HEK293T (cell line): ENCODE results near the gene DNAAF9.

Experiments used
- CTCF ChIA-PET: fragments of 350-600 bp; formaldehyde crosslinking; extraction: SDS; loops from one replicate; lab custom pipeline; 2021; ENCODE audit warnings: antibody characterized with exemption, inconsistent platforms; lab: Yijun Ruan, JAX
- POLR2A ChIA-PET: fragments of 350-600 bp; formaldehyde crosslinking; extraction: SDS; loops from one replicate; lab custom pipeline; 2020; ENCODE audit warnings: antibody characterized with exemption, inconsistent platforms; lab: Yijun Ruan, JAX
- DNase-seq: peaks from one replicate; pipeline ENCODE4 v3.0.0; 2012; ENCODE audit warnings: mixed read lengths; ENCODE audit errors: extremely low spot score
- ARNT ChIP-seq: fragments of 450-650 bp; IDR thresholded peaks from 2 replicates; pipeline ENCODE4 v1.6.1; 2017; ENCODE audit warnings: mild to moderate bottlenecking
- BHLHE40 ChIP-seq: fragments of 450-650 bp; IDR thresholded peaks from 2 replicates; pipeline ENCODE4 v1.6.1; 2016; ENCODE audit warnings: mild to moderate bottlenecking, moderate library complexity, borderline replicate concordance
- CTBP1 ChIP-seq: fragments of 450-650 bp; IDR thresholded peaks from 2 replicates; pipeline ENCODE4 v1.6.1; 2016; ENCODE audit warnings: borderline replicate concordance
- ELF4 ChIP-seq: fragments of 450-650 bp; IDR thresholded peaks from 2 replicates; pipeline ENCODE4 v1.6.1; 2017; ENCODE audit warnings: antibody characterized with exemption
- FOXA1 ChIP-seq: fragments of 450-650 bp; IDR thresholded peaks from 2 replicates; pipeline ENCODE4 v1.6.1; 2016; ENCODE audit warnings: mild to moderate bottlenecking
- FOXK2 ChIP-seq: fragments of 450-650 bp; IDR thresholded peaks from 2 replicates; pipeline ENCODE4 v1.6.1; 2016; ENCODE audit warnings: mild to moderate bottlenecking
- FOXM1 ChIP-seq: fragments of 450-650 bp; IDR thresholded peaks from 2 replicates; pipeline ENCODE4 v1.6.1; 2017; ENCODE audit warnings: mild to moderate bottlenecking, borderline replicate concordance
- HDGF ChIP-seq: fragments of 450-650 bp; IDR thresholded peaks from 2 replicates; pipeline ENCODE4 v1.6.1; 2017; ENCODE audit warnings: antibody characterized with exemption, borderline replicate concordance
- L3MBTL2 ChIP-seq: fragments of 450-650 bp; conservative IDR thresholded peaks from 2 replicates; pipeline ENCODE4 v1.6.1; 2016; ENCODE audit warnings: mild to moderate bottlenecking
- LEF1 ChIP-seq: fragments of 450-650 bp; IDR thresholded peaks from 2 replicates; pipeline ENCODE4 v1.6.1; 2017; ENCODE audit warnings: mild to moderate bottlenecking, borderline replicate concordance
- NFRKB ChIP-seq: fragments of 450-650 bp; IDR thresholded peaks from 2 replicates; pipeline ENCODE4 v1.6.1; 2016; ENCODE audit warnings: mild to moderate bottlenecking, moderate library complexity
- PKNOX1 ChIP-seq: fragments of 450-650 bp; IDR thresholded peaks from 2 replicates; pipeline ENCODE4 v1.6.1; 2016
- SP1 ChIP-seq: fragments of 450-650 bp; IDR thresholded peaks from 2 replicates; pipeline ENCODE4 v1.6.1; 2017
- SUZ12 ChIP-seq: fragments of 450-650 bp; IDR thresholded peaks from 2 replicates; pipeline ENCODE4 v1.6.1; 2016; ENCODE audit warnings: mild to moderate bottlenecking
- TARDBP ChIP-seq: fragments of 450-650 bp; IDR thresholded peaks from 2 replicates; pipeline ENCODE4 v1.6.1; 2016
- ZNF384 ChIP-seq: fragments of 450-650 bp; IDR thresholded peaks from 2 replicates; pipeline ENCODE4 v1.6.1; 2016

The DNAAF9 gene

GRCh38 chr20:3407771-3408637 lies 535 bp upstream of the DNAAF9 start:
- ChIA-PET CTCF (interaction anchor here (1.6 kb wide), 1 partner anchor 9 kb away, joined by 3 read pairs; no protein-coding TSS in a partner anchor), POLR2A (interaction anchor here (0.6 to 1.9 kb wide), 9 partner anchors 9 to 1719 kb away, joined by 3 to 13 read pairs (median 3); partner anchors contain the start of genes ATRN, CDS2 and SLC4A11)
- no peak for TF ChIP-seq ARNT
- peak; percentile 12; the same call in 1 of the 2 replicates for TF ChIP-seq FOXM1
- DNase-seq = peak; percentile 90

- ChIA-PET POLR2A (interaction anchor here (0.7 to 1.4 kb wide), 4 partner anchors 15 to 64 kb away, joined by 3 read pairs; partner anchors contain the start of gene ATRN), CTCF (no interaction called here)
- no peak for DNase-seq
- TF ChIP-seq LEF1 (no peak), NFRKB (no peak), L3MBTL2 (peak; percentile 38; the same call in 1 of the 2 replicates), ARNT (no peak)
Measured at GRCh38 chr20:3406481-3407039, 909 bp downstream of the DNAAF9 start.

GRCh38 chr20:3405696-3406358 lies 1.6 kb downstream of the DNAAF9 start:
- DNase-seq = no peak
- TF ChIP-seq FOXM1 = no peak
- no peak for TF ChIP-seq BHLHE40
- TF ChIP-seq ELF4 = no peak
- no peak for TF ChIP-seq HDGF
- TF ChIP-seq LEF1 = no peak
- TF ChIP-seq PKNOX1 = no peak
- no peak for TF ChIP-seq NFRKB
- no peak for TF ChIP-seq SP1
- TF ChIP-seq ZNF384 = no peak
- no peak for TF ChIP-seq L3MBTL2
- TF ChIP-seq ARNT = no peak
- no peak for TF ChIP-seq FOXK2
- TF ChIP-seq SUZ12 = no peak
- TF ChIP-seq CTBP1 = no peak
- POLR2A ChIA-PET = interaction anchor here (1.0 to 1.4 kb wide), 3 partner anchors 14 to 65 kb away, joined by 3 read pairs; partner anchors contain the start of gene ATRN
- CTCF ChIA-PET = no interaction called here

- ChIA-PET CTCF (no interaction called here), POLR2A (no interaction called here)
- TF ChIP-seq PKNOX1 (no peak), SUZ12 (no peak), FOXK2 (no peak), TARDBP (no peak), CTBP1 (no peak), FOXA1 (no peak), NFRKB (no peak), ARNT (no peak), LEF1 (no peak), ELF4 (no peak), ZNF384 (no peak), SP1 (no peak), HDGF (no peak), BHLHE40 (no peak), FOXM1 (no peak), L3MBTL2 (no peak)
- DNase-seq = no peak
Measured at GRCh38 chr20:3405139-3405538, 2.3 kb downstream of the DNAAF9 start.

GRCh38 chr20:3404402-3404801 lies 3.1 kb downstream of the DNAAF9 start:
- no peak for DNase-seq
- POLR2A ChIA-PET = interaction anchor here (0.6 kb wide), 1 partner anchor 32 kb away, joined by 3 read pairs; no protein-coding TSS in a partner anchor
- CTCF ChIA-PET = no interaction called here
- TF ChIP-seq TARDBP (no peak), NFRKB (no peak), L3MBTL2 (no peak), ELF4 (no peak), SUZ12 (no peak), FOXM1 (no peak)

GRCh38 chr20:3403741-3404140 lies 3.7 kb downstream of the DNAAF9 start:
- no peak for TF ChIP-seq FOXK2
- TF ChIP-seq L3MBTL2 = no peak
- TF ChIP-seq ARNT = no peak
- no peak for TF ChIP-seq SUZ12
- TF ChIP-seq SP1 = no peak
- TF ChIP-seq ELF4 = no peak
- TF ChIP-seq LEF1 = no peak
- TF ChIP-seq FOXA1 = no peak
- no peak for TF ChIP-seq ZNF384
- TF ChIP-seq HDGF = no peak
- no peak for TF ChIP-seq CTBP1
- TF ChIP-seq FOXM1 = no peak
- TF ChIP-seq PKNOX1 = no peak
- TF ChIP-seq TARDBP = no peak
- CTCF ChIA-PET = no interaction called here
- POLR2A ChIA-PET = no interaction called here
- no peak for DNase-seq
